Fibroblast of lung (primary cell): Measurements from ENCODE around the gene TRPM4.
"Not testable (repeated sequence)": the region's sequence is repeated elsewhere in the genome, so short reads cannot be mapped to it uniquely, and the experiment has no call there.

ENCODE experiments used
- EZH2 ChIP-seq: IDR thresholded peaks from 2 replicates; pipeline ENCODE4 v1.5.1; 2012; ENCODE audit warnings: low read length, control low read depth, mild to moderate bottlenecking; ENCODE audit errors: missing control alignments
- TF ChIP-seq, protein P1 (sequence below), 2 donors: IDR thresholded peaks in 1 of 2; conservative IDR thresholded peaks in 1 of 2; 1 replicate in 1 of 2; 2 replicates in 1 of 2; pipeline ENCODE4 v1.5.1; 2011 to 2012; ENCODE audit warnings: low read length in 2 of 2, control low read depth in 1 of 2, inconsistent platforms in 1 of 2, low read depth in 1 of 2, mild to moderate bottlenecking in 1 of 2

DNA sequence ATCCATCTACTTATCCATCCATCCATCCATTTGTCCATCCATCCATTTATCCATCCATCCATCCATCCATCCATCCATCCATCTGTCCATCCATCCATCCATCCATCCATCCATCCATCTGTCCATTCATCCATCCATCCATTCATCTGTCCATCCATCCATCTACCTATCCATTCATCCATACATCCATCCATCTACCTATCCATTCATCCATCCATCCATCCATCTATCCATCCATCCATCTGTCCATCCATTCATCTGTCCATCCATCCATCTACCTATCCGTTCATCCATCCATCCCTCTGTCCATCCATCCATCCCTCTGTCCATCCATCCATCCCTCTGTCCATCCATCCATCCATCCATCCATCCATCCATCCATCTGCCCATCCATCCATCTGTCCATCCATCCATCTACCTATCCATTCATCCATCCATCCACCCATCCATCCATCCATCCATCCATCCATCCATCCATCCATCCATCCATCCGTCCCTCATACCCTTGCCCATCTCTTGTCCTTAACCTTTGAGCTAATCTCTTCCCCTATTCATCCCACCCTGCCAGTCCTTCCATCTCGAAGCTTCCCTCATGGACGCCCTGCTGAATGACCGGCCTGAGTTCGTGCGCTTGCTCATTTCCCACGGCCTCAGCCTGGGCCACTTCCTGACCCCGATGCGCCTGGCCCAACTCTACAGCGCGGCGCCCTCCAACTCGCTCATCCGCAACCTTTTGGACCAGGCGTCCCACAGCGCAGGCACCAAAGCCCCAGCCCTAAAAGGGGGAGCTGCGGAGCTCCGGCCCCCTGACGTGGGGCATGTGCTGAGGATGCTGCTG lies 24.6 kb downstream of the TRPM4 start:
- TF ChIP-seq, protein P1, sequence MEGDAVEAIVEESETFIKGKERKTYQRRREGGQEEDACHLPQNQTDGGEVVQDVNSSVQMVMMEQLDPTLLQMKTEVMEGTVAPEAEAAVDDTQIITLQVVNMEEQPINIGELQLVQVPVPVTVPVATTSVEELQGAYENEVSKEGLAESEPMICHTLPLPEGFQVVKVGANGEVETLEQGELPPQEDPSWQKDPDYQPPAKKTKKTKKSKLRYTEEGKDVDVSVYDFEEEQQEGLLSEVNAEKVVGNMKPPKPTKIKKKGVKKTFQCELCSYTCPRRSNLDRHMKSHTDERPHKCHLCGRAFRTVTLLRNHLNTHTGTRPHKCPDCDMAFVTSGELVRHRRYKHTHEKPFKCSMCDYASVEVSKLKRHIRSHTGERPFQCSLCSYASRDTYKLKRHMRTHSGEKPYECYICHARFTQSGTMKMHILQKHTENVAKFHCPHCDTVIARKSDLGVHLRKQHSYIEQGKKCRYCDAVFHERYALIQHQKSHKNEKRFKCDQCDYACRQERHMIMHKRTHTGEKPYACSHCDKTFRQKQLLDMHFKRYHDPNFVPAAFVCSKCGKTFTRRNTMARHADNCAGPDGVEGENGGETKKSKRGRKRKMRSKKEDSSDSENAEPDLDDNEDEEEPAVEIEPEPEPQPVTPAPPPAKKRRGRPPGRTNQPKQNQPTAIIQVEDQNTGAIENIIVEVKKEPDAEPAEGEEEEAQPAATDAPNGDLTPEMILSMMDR (conservative IDR thresholded peaks at IDR 0.05 in 1 of 2, IDR thresholded peaks at IDR 0.05 in 1 of 2; ENCODE audit: low read depth in 1 of 2, low read length in 2 of 2): not testable (repeated sequence)
- TF ChIP-seq EZH2: not testable (repeated sequence)
